DMS 273 (cell line): ENCODE measurements around the gene GOLGA1.

ENCODE experiments used
- DNase-seq: peaks from one replicate; lab custom pipeline; 2025; ENCODE audit not compliant: unreplicated experiment; lab: John Stamatoyannopoulos, UW

Gene GOLGA1

DNA sequence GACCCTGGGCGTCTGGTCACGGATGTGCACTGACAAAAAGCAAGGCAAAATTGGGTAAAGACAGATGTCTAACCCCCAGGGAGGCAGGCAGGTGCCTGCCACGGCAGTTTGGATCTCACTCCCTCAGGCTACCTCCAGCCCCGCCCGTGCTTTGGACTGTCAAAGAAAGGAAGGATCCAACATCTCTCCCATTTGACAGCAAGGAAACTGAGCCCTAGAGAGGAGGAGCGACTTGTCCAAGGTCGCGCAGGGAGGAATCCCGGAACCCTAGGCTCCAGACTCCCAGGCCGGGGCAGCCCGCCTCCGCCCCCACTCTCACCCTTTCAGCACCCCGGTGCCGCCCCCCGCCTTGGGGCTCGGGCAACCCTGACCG lies 376 bp downstream of the GOLGA1 start:
- peak; percentile 76 for DNase-seq

GRCh38 chr9:124939944-124940343 lies 939 bp downstream of the GOLGA1 start:
- DNase-seq: no peak

- DNase-seq: no peak
Measured at GRCh38 chr9:124934290-124934689, 6.6 kb downstream of the GOLGA1 start.

- DNase-seq: no peak
Measured at GRCh38 chr9:124932333-124932732, 8.6 kb downstream of the GOLGA1 start.

- DNase-seq: no peak
Measured at GRCh38 chr9:124929464-124929863, 11.4 kb downstream of the GOLGA1 start.

DNA sequence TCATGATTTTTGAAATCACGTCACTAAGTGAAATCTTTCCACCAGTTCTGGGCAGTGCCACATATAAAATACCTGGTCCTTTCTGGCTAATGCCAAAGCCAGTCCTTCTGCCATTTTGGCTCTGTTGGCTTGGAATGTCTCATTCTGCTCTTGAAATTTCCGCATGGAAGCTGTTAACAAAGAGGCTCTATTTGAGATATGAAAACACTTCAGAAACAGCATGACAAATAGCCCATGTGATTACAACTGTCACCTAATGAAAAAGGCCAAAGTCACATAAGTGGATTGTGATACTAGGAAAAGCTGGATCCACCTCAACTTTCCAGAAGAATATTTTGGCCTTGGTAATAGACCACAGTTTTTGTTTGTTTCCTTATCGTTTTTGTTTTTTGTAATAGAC lies 12.8 kb downstream of the GOLGA1 start:
- no peak for DNase-seq

DNA sequence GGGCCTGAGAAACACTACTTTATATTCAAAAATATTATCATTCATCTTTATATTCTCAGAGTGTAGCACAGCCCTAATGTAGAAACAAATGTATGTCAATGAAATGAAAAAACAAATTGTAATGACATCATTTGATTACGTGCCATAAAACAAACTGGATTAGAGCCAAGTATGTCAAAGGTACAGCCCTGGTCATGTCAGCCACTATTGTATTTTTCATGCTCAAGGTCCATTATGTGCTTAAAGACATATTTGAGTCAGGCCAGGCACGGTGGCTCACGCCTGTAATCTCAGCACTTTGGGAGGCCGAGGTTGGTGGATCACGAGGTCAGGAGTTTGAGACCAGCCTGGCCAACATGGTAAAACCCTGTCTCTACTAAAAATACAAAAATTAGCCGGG lies 20.5 kb downstream of the GOLGA1 start:
- peak; percentile 13 for DNase-seq

DNA sequence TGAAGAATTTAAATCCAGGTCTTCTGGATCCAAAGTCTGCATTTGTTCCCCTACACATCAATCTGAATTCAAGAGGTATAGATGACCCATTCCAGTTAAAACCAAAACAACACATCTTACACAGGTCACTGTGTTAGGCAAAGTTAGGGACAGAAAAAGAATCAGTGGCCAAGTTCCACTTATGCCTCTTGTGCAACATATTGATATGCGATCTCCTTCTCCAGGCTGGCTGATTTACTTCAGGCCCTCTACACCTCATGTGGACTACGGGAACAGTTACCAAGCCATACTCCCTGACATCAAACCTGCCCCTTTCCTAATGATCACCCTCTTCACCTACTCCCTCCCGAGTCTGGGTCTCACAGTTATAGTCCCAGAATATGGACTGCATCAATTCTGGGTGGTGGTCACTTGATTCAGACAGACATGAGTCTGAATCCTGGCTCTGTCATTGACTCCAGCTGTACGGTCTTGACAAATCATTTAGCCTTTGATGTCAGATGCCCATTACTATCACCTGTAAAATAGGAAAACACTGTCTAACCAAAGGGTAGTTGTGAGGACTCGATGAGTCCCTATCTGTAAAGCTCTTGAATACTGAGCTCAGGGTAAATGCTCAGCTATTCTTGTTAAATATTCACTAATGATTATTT lies 26.0 kb downstream of the GOLGA1 start:
- no peak for DNase-seq

- no peak for DNase-seq
Measured at GRCh38 chr9:124913378-124913777, 27.5 kb downstream of the GOLGA1 start.

GRCh38 chr9:124911766-124912165 lies 29.1 kb downstream of the GOLGA1 start:
- no peak for DNase-seq

GRCh38 chr9:124908098-124908497 lies 32.8 kb downstream of the GOLGA1 start:
- DNase-seq: no peak

DNA sequence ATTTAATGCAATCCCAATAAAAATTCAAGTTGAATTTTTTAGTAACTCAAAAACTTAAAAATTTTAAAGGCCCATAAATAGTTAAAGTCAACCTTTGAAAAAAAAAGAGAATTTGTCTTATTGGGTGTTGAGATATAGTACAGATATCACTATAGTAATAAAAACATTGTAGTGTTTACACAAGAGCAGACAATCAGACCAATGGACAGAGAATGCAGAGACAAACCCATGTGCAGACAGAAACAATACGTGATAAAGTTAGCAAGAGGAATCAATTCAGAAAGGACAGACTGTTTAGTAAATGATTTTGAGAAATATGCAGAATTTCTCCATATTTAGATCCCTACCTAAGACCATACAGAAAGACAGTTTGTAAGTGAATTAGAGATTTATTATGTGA lies 33.9 kb downstream of the GOLGA1 start:
- DNase-seq: no peak

DNA sequence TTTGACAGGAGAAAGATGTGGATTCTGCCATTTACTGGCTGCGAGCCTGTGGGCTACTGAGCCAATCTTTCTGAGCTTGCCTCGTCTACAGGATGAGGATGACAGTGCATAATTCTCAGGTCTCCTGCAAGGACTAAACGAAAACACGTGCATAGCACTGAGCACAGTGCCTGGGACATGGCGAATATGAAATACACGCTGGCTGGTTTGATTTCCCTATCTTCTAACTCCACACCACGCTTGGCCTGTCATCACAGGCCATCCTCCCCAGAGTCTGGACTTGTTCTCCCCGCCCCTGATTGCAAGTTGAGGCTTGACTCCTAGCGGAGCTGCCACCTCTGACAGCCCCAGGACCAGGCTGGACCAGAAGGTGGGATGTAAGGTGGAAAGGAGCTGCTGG lies 41.0 kb downstream of the GOLGA1 start:
- DNase-seq: no peak

DNA sequence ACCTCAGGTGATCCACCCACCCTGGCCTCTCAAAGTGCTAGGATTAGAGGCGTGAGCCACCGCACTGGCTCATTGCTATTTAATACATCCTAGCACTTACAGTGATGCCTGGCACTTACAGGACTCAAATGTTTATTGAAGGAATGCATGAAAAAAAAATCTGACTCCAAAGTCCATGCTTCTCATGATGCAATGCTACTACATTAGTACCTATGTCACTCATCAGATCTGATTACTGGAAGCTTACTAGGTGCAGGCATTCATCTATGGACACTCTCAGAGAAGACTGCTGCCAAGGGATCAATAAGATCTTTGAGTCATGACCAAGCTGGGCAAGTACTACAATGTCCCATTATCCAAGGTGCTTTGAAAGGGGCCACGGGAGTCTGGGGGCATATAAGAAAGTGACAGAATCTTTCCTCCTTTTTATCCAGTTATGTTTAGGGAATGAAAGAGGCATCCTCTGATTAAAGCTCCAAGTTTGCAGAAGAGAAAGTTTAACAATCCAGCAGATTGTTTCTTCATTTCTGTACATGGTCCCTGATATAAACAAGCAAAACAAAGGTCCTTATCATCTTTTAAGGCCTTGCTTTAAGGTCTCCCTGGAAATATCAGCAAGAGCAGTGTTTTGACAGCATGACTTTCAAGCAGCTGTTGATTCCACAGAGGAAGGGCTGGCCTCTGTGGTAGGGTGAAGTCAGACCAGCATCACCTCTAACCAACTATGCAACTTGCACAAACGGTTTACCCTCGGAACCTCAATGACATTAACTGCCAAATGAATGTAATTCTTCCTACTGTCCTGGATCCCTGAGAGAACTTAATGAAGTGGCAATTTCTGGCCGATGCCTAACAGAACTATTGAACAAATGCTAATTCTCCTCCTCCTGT lies 43.1 kb downstream of the GOLGA1 start:
- DNase-seq: no peak

DNA sequence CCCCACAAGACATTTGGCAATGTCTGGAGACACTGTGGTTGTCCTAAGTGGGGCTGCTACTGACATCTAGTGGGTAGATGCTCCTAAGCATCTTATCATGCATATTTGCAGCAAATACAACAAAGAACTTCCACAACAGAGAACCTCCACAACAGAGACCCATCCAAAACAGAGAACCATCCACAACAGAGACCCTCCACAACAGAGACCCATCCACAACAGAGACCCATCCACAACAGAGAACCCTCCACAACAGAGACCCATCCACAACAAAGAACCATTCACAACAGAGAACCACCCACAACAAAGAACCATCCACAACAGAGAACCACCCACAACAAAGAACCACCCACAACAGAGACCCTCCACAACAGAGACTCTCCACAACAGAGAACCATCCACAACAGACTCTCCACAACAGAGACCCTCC lies 46.1 kb downstream of the GOLGA1 start:
- DNase-seq: peak; percentile 64

DNA sequence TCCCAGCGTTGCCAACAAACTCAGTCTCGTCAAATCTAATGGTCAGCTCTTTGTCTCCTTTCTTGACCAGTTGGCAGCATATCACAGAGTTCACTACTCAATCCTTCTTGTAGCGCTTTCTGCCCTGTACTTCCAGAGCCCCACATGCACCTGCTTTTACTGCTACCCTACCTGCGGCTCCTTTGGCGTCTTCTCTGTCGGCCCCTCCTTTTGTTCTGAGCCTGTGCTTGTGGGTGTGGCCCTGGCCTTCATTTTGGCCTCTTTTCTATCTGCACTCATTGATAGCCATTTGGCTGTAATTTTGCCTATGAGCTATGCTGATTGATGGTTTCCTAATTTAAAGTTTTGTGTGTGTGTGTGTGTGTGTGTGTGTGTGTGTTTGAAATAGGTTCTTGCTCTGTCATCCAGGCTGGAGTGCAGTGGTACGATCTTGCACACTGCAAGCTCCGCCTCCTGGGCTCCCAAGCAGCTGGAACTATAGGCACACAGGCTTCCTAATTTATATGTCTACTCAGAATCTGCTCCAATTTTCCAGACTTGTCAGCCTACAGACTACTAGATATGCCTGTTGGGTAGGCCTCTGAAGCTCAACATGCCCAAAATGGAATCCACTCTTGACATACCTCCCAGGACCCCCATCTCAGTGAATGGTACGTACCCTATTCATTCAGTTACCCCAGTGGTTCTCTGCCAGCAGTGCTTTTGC lies 46.7 kb downstream of the GOLGA1 start:
- DNase-seq: no peak

- no peak for DNase-seq
Measured at GRCh38 chr9:124890179-124890578, 50.7 kb downstream of the GOLGA1 start.

GRCh38 chr9:124889006-124889405 lies 51.9 kb downstream of the GOLGA1 start:
- no peak for DNase-seq

GRCh38 chr9:124887832-124888231 lies 53.1 kb downstream of the GOLGA1 start:
- DNase-seq: no peak

- DNase-seq: no peak
Measured at GRCh38 chr9:124886866-124887492, 53.9 kb downstream of the GOLGA1 start.

DNA sequence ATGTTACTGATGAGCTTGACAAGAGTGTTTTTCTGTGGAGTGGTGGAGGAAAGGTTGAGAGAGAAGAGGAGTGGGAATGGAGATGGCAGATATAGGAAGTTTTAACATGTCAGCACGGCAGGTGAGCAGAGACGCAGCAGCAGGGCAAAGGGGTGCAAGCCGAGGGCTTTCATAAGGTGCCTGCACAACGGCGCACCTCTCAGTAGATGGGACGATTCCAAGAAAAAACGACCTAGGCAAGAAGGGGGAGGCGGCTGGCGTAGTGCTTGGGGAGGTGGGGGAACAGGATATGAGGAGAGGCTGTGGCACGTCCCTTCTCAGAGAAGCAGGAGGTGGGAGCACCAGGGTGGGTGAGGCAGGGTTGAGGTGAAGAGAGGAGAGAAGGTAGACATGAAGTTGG lies 54.4 kb downstream of the GOLGA1 start:
- no peak for DNase-seq
